Suprapubic skin (tissue), 4 donors: ENCODE measurements around the gene RPL37A. TPM values are rescaled to one million over a fixed set of nuclear protein-coding genes. Genes with fewer than 3 reads are reported as not detected.

Experiments
- DNase-seq, 2 donors: peaks; one replicate each; pipeline ENCODE4 v3.0.0-alpha.2; 2019; ENCODE audit warnings: low spot score in 2 of 2
- H3K27ac ChIP-seq: fragments of 200-600 bp; sonication (generic); one replicate; pipeline ENCODE4 v1.5.1; 2019
- H3K27me3 ChIP-seq: fragments of 200-600 bp; sonication (generic); one replicate; pipeline ENCODE4 v1.5.1; 2019
- H3K36me3 ChIP-seq: fragments of 200-600 bp; sonication (generic); one replicate; pipeline ENCODE4 v1.5.1; 2019
- H3K4me1 ChIP-seq: fragments of 200-600 bp; sonication (generic); one replicate; pipeline ENCODE4 v1.5.1; 2019
- H3K4me3 ChIP-seq: fragments of 200-600 bp; sonication (generic); one replicate; pipeline ENCODE4 v1.5.1; 2019; ENCODE audit warnings: mild to moderate bottlenecking
- H3K9me3 ChIP-seq: fragments of 200-600 bp; sonication (generic); one replicate; pipeline ENCODE4 v1.5.1; 2019
- CTCF ChIP-seq, 2 donors: fragments of 200-600 bp in 1 of 2; fragments of 450-650 bp in 1 of 2; sonication (generic) in 1 of 2; IDR thresholded peaks; one replicate each; pipeline ENCODE4 v1.5.1; 2016 to 2019; ENCODE audit warnings: antibody characterized with exemption in 2 of 2, mild to moderate bottlenecking in 1 of 2, moderate library complexity in 1 of 2
- EP300 ChIP-seq: sonication (generic); formaldehyde crosslinking; IDR thresholded peaks from one replicate; pipeline ENCODE4 v1.6.1; 2017; ENCODE audit warnings: antibody characterized with exemption
- POLR2A ChIP-seq, 2 donors: fragments of 450-650 bp; IDR thresholded peaks; one replicate each; pipeline ENCODE4 v1.6.1; 2017; ENCODE audit warnings: antibody characterized with exemption in 2 of 2, mild to moderate bottlenecking in 2 of 2, moderate library complexity in 2 of 2
- POLR2AphosphoS5 ChIP-seq, 3 donors: sonication (generic); formaldehyde crosslinking; IDR thresholded peaks; one replicate each; pipeline ENCODE4 v1.6.1; 2017; ENCODE audit warnings: antibody characterized with exemption in 3 of 3
- WGBS: methylation state at CpG from one replicate; pipeline ENCODE4 v1.1.5; 2018; 5-methylcytosine and 5-hydroxymethylcytosine counted together
- total RNA-seq, 4 donors: library from RNA; depleted of rRNA; stranded (reverse); fragments of >200 nt; gene quantifications; one replicate each; pipeline ENCODE4 v1.1.0, GENCODE V29; 2016

The RPL37A gene
- total RNA-seq, result 1,000 to 10,000 TPM in 3 of 4 donors, 100 to 1,000 TPM in 1; 892 to 2,420 (median 2,172) TPM

- Histone ChIP-seq H3K36me3 (peaks cover 41% of the 10 kb centered on the region), H3K9me3 (no peaks in the 10 kb centered on the region), H3K27ac (peak within 1 kb of the TSS; percentile 81), H3K4me3 (peak within 1 kb of the TSS; percentile 78), H3K4me1 (peaks cover 33% of the 10 kb centered on the region), H3K27me3 (no peaks in the 10 kb centered on the region)
- TF ChIP-seq EP300 (no peak), POLR2A (IDR thresholded peaks at IDR 0.05) (peak; percentile 75 to 92), POLR2AphosphoS5 (IDR thresholded peaks at IDR 0.05) (peak; percentile 85 to 97 (median 86))
- peak; percentile 94 to 95 for DNase-seq
- WGBS, result under 1% methylated on average over 53 of the region's 54 CpGs
Measured at GRCh38 chr2:216498379-216499352, at the start of gene RPL37A. TSS of gene RPL37A (plus strand) at chr2:216498844. CDS start at chr2:216498875, 31 bp downstream.

GRCh38 chr2:216450346-216450745, 48.3 kb upstream of the RPL37A start:
- H3K4me1 ChIP-seq, result no peaks in the 10 kb centered on the region
- no peaks in the 10 kb centered on the region for H3K9me3 ChIP-seq
- H3K27me3 ChIP-seq, result no peaks in the 10 kb centered on the region
- no peak overlapping the region for H3K27ac ChIP-seq
- no peak for DNase-seq
- peaks cover 87% of the 10 kb centered on the region for H3K36me3 ChIP-seq
- TF ChIP-seq EP300 (no peak), CTCF (IDR thresholded peaks at IDR 0.05) (no peak), POLR2AphosphoS5 (IDR thresholded peaks at IDR 0.05) (no peak), POLR2A (IDR thresholded peaks at IDR 0.05) (no peak)
- no peak overlapping the region for H3K4me3 ChIP-seq

GRCh38 chr2:216450784-216451183, 47.9 kb upstream of the RPL37A start:
- TF ChIP-seq POLR2AphosphoS5 (IDR thresholded peaks at IDR 0.05), result no peak
- TF ChIP-seq CTCF (IDR thresholded peaks at IDR 0.05), result no peak
- TF ChIP-seq POLR2A (IDR thresholded peaks at IDR 0.05), result no peak
- no peak for TF ChIP-seq EP300
- Histone ChIP-seq H3K36me3 (peaks cover 88% of the 10 kb centered on the region), H3K4me3 (no peak overlapping the region), H3K27ac (no peak overlapping the region), H3K27me3 (no peaks in the 10 kb centered on the region), H3K4me1 (no peaks in the 10 kb centered on the region), H3K9me3 (no peaks in the 10 kb centered on the region)
- no peak for DNase-seq
- 93% methylated on average over 7 of the region's 7 CpGs for WGBS

GRCh38 chr2:216453955-216454614, 44.6 kb upstream of the RPL37A start:
- TF ChIP-seq CTCF (IDR thresholded peaks at IDR 0.05), result no peak
- no peak for TF ChIP-seq POLR2A (IDR thresholded peaks at IDR 0.05)
- no peak for TF ChIP-seq EP300
- no peak for TF ChIP-seq POLR2AphosphoS5 (IDR thresholded peaks at IDR 0.05)
- 96% methylated on average over 4 of the region's 4 CpGs for WGBS
- H3K4me3 ChIP-seq, result no peak overlapping the region
- no peak overlapping the region for H3K27ac ChIP-seq
- H3K9me3 ChIP-seq, result no peaks in the 10 kb centered on the region
- no peak for DNase-seq
- H3K36me3 ChIP-seq, result peaks cover 57% of the 10 kb centered on the region
- H3K27me3 ChIP-seq, result no peaks in the 10 kb centered on the region
- H3K4me1 ChIP-seq, result no peaks in the 10 kb centered on the region

GRCh38 chr2:216463148-216463547, 35.5 kb upstream of the RPL37A start:
- WGBS, result 88% methylated on average over 2 of the region's 2 CpGs
- peaks cover 22% of the 10 kb centered on the region for H3K36me3 ChIP-seq
- DNase-seq, result no peak
- H3K4me3 ChIP-seq, result no peak overlapping the region
- no peak for TF ChIP-seq POLR2AphosphoS5 (IDR thresholded peaks at IDR 0.05)
- no peak for TF ChIP-seq EP300
- TF ChIP-seq POLR2A (IDR thresholded peaks at IDR 0.05), result no peak
- no peak for TF ChIP-seq CTCF (IDR thresholded peaks at IDR 0.05)
- no peak overlapping the region for H3K27ac ChIP-seq
- H3K9me3 ChIP-seq, result no peaks in the 10 kb centered on the region
- H3K27me3 ChIP-seq, result no peaks in the 10 kb centered on the region
- no peaks in the 10 kb centered on the region for H3K4me1 ChIP-seq
